GM19193 (cell line): ENCODE data around the gene ZBTB14.
A peak's percentile ranks its signal among the peaks of the same experiment; 100 is the strongest.

Experiments
- POLR2A ChIP-seq: IDR thresholded peaks from 4 replicates; pipeline ENCODE4 v1.6.1; 2011; ENCODE audit not compliant: insufficient read depth, insufficient read length; ENCODE audit errors: extremely low read depth

ZBTB14 gene, protein sequence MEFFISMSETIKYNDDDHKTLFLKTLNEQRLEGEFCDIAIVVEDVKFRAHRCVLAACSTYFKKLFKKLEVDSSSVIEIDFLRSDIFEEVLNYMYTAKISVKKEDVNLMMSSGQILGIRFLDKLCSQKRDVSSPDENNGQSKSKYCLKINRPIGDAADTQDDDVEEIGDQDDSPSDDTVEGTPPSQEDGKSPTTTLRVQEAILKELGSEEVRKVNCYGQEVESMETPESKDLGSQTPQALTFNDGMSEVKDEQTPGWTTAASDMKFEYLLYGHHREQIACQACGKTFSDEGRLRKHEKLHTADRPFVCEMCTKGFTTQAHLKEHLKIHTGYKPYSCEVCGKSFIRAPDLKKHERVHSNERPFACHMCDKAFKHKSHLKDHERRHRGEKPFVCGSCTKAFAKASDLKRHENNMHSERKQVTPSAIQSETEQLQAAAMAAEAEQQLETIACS

DNA sequence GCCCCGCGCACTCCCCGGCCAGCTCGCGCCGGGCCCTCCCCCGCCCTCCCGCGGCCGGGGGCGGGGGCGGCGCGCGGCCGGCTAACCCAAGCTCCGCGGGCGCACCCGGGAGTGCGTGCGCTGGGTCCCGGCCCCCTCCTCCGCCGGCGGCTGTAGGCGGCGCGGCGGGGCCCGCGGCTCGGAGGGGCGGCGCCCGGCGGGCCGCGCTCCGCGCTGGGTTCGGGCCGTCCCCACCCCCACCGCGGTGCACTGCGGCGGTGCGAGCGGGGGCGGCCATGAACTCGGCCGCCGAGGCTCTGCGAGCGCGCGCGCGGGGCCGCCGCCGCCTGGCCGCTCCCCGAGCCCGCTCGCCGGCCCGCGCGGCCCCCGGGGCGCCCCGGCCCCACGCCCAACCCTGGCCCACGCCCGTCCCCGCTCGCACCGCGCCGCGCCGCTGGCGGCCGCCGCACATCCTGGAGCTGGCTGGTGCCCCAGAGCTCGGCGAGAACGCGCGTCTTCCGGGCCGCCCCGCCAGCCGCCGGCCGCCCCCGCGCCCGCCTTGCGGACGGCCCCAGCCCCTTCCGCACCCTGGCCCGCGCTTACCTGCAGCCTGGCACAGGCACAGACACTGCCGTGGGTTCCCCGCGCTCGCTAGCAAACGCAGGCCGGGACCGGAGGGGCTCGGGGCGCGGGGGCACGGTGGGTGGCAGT lies at the start of gene ZBTB14:
TSS of gene ZBTB14 (minus strand) at position 496 of the 690 bp plus-strand sequence. CDS start 2,480 bp downstream, outside the sequence.
- TF ChIP-seq POLR2A = peak; percentile 24

DNA sequence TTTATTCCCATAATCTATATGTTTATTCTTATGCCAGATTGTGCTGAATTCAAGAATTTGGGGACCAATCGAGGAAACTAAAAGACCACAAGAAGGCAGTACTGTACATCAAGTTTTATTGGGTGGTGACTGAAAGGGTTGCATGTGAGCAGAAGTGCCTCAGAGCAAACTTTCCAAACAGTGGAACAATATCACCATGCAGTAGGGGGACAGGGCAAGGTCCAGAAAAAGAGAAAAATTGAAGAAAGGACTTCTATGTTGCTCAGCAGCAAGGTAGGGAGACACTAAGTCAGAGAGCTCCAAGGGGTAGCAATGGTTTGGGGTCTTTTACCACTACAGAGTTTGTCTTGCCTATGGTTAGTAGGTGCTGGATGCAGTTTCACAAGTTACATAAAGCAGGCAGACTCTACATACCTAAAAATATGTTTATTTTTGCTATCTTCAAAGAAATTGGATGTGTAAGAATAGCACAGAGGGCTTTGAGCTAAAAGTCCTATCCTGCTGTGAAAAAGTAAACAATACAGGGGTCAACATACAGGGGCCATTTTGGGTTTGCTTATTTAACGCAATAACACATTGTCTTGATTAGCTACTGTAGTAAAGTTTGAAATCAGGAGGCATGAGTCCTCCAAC lies 43.8 kb upstream of the ZBTB14 start:
- TF ChIP-seq POLR2A = no peak

DNA sequence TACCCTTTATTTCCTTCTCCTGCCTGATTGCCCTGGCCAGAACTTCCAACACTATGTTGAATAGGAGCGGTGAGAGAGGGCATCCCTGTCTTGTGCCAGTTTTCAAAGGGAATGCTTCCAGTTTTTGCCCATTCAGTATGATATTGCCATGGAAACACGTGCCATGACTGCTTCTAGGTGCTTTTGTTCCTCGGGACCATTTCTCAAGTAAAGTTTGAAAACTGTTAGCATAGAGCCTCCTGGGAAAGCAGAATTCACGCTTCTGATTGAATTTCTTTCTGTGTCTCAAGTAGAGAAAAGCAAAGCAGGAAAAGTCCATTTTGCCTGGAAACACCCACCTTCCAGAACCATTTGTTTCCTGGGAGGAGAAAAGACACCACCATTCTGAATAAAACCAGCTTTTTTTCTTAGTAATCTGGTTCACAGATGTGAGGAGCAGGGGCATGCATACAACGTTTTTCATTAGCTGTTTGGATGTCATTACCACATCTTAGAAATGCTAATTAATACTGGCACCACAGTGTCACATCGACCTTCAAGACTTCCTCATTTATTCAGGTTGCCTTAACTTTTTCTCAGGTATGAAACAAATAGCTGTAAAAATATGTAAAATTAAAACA lies 39.0 kb upstream of the ZBTB14 start:
- TF ChIP-seq POLR2A = no peak

DNA sequence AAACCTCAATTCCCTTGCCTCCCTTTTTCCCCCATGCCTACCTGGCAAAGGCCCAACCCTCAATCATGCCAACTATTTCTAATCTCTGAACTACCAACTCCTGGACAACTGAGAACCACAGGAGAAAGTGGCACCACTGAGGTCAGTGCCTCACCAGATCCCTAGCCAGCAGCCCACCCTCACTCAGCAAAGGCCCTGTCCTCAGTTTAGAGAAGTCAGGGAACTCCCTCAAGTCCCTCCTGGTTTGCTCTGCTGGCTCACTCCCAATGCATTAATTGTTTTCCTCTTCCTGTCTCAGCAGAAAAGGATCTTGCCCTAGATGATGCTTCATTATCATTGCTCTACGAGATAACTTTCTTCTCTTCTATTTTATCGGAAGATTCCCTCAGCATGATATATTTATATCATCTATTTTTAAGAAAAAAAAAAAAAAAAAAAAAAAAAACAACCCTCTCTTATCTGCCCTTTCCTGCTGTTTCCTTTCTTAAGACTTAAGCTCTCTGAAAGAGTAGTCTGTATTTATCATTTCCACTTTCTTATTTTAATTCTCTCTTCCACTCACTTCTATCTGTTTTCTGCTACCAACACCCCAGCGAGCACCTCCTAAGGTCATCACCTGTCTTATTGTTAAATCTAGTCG lies 22.7 kb upstream of the ZBTB14 start:
- TF ChIP-seq POLR2A = no peak

DNA sequence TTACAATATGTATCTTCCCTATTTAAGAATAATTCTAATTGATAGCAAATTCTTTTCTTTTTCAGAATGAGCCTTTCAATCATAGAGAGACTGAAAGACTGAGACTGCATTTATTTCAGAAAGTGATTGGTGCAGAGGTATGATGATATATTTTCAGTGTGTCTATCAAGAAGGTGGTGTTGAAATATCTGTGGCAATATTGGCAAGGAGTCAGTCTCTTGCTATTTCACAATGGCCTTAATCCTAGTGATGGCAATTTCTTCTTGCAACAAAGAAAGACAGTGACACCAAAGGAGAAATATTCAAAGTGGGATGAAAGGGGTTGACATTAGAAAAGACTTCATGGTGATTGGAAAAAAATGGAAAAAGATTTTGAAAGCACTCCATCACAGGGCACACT lies 21.7 kb upstream of the ZBTB14 start:
- no peak for TF ChIP-seq POLR2A

DNA sequence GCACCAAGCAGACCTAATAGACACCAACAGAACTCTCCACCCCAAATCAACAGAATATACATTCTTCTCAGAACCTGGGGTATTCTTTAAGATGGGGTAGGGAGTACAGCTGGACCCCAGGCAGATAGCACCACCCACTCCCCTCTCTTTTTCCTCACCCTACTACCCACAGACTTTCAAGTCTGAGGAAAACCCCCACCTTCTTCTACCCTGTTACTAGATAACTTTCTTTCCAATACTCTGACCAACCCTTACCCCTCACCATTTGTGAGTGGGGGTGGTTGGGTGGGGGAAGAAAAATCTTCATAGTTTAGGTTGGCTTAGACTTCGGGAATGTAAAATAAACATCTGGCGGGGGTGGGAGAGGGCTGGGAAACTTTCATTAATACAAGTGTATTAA lies 20.3 kb upstream of the ZBTB14 start:
- no peak for TF ChIP-seq POLR2A

DNA sequence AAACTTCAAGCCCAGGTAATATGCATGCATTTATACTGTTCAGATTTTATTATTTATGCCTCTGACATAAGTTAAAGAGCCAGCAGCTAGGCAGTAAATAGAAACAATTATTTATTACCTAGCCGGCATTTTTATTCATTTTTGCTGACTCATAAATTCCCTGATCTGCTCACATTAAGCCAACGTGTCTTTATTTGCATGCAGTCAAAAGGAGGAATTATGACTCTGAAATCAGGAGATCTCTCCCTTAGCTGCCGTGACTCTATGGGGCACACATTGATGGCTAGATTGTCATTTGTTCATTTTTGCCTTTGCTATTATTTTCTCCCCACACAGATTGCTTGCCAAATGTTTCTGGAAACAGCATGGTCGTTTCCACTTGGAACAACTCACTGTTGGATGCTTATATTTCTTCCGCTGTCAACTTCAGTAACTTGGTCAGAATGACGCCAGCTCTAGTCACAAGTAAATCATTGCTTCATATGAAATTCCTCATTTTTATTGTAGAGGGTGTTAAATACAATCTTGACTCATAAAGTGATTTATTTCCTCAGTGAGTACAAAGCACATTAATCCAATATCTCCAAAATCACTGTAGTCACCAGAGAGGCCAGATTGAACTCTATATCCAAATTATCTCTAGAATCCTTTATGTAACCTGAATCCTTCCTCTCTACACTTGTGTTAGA lies 15.9 kb upstream of the ZBTB14 start:
- no peak for TF ChIP-seq POLR2A

DNA sequence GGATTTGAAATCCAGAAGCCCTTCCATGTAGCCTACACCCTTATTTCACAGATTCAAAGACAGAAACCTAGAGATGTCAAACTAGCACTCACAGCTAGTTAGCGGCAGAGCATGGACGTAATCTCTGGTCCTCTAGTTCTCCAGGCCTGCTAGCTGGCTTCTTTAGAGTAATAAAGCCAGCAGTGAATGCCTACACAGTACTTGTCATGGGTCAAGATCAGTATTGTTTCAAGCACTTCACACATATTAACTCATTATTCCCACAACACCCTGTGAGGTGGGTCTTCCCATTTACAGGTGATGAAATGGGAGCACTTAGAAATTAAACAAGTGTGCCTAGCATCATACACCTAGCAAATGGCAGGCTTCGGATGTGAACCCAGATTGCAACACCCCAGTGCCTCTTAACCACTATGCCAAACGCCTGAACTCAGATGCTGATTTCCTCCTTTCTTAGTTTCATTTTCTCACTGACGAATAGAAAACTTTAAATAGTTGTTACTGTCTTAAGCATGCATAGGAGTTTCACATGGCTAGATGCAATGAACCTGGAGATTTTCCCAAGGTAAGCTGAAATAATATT lies 14.5 kb upstream of the ZBTB14 start:
- TF ChIP-seq POLR2A = no peak

DNA sequence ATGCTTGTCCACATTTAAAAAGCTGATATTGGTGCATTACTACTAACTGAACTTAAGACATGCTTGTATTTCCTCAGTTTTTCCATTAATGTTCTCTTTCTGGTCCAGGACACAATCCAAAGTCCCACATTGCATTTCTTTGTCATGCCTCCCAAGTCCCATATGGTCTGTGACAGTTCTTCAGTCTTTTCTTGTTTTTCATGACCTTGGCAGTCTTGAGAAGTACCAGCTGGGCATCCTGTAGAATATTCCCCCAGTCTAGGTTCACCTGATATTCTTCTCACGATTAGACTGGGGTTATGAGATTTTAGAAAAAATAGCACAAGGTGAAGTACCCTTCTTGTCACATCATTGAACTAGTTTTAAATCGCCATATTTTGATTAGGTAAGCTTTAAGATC lies 10.3 kb upstream of the ZBTB14 start:
- no peak for TF ChIP-seq POLR2A

DNA sequence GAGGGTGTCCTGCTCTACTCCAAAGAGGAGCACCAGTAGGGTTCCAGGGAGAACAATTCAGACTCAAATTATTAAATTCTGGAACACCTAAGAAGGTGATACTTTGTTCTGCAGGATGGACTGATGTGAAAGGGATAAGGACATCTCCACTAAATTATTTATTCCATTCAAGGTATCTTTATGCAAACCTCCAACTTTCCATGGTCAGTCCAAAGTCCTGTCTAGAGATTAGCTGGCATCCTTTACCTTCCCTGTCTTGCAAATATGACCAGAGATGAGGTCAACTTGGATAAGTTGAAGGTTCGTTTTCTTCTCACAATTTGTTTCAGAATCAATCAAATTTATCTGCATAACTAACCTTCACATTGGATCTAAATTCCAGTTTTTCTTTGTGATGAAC lies 8.7 kb upstream of the ZBTB14 start:
- TF ChIP-seq POLR2A = no peak

DNA sequence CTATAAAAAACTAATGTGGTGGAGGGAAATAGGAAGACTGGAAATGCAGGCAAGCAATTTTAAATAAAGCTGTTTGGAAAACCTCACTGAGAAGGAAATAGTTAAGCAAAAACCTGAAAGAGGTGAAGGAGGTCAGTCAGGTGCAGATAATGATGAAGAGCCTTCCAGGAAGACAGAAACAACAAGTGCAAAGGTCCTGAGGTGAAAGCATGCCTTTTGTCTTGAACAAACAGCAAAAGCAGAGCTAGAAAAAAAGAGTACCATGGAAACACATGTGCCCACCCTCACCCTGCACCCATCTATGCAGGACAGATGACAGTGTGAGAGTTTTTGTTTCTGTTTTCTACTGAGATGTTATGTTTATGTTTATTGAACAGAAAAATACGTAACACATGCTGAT lies 8.1 kb upstream of the ZBTB14 start:
- no peak for TF ChIP-seq POLR2A

DNA sequence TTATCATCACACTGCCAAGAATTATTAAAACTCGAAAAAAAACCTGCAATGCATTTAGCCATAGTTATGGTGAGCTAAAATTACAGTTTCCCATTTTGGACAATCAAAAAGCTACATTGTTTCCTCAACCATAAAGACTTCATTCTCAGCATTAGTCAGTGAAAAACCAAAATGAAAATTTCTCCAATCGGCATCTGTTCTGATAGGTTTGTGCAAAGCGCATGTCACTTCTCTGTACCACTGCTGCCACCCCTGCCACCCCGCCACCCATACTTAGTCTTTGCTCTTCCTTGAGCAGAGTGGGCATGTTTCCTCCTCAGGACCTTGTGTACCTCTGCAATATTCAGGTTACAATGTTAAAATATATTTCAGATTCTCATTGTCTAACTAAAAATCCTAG lies 7.1 kb upstream of the ZBTB14 start:
- TF ChIP-seq POLR2A = no peak

DNA sequence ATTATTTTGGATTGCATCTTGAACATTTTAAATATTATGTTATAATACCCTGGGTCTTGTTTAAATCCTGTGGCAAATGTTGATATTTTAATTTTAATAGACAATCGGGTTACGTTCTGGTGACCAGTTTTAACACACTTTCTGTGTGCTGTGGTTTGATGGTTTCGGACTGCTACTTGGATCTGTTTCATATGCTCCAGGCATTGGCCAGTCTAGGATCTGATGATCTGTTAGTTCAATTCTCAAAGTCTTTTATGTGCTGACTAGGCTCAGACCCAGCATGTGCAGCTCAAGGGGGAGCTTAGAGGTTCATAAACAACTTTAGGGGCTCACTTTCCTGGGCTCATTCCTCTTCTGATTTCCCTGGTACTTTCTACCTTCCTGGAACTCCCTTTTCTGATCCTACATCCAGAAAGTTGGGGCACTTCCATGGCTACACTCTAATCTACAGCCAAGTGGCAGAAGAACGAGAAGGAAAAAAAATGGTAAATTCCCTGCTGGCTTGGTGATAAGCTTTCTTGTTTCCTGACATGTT lies 5.0 kb upstream of the ZBTB14 start:
- TF ChIP-seq POLR2A = no peak
